G401.6 (cell line): ENCODE measurements around the gene PRSS38.

Source experiments
- FAIRE-seq: peaks from 2 replicates; lab custom pipeline; 2012; peaks lifted over from hg19 to GRCh38; lab: Jason Lieb, UNC

Gene PRSS38

GRCh38 chr1:227886993-227887696 lies 71.7 kb downstream of the PRSS38 start:
- no peak for FAIRE-seq

GRCh38 chr1:227887697-227888403 lies 72.4 kb downstream of the PRSS38 start:
- no peak for FAIRE-seq

DNA sequence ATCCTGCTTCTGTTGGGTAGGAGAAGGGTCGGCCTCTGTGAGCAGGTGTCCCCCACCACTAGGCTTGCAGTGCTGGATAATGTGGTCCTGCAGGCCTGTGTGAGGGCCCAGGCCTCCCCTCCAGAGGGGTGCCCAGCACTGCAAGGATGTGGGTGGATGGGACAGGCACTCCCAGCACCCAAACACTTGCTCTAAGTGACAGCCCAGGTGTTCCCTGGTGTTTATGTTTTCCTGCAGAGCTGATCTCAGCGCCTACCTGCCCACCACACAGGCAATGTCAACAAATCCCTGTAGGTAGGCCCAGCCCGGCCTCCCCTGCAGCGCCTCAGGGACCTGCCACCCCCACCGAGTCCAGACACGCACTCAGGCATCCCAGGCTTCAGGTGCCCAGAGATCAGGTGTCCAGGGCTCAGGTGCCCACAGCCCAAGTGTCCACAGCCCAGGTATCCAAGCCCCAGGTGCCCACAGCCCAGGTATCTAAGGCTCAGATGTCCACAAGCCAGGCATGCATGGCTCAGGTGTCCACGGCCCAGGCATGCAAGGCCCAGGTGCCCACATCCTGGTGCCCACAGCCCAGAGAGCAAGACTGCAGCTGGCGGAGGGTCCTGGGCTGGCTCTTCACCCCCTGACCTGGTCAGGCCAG lies 73.0 kb downstream of the PRSS38 start:
- FAIRE-seq = no peak

DNA sequence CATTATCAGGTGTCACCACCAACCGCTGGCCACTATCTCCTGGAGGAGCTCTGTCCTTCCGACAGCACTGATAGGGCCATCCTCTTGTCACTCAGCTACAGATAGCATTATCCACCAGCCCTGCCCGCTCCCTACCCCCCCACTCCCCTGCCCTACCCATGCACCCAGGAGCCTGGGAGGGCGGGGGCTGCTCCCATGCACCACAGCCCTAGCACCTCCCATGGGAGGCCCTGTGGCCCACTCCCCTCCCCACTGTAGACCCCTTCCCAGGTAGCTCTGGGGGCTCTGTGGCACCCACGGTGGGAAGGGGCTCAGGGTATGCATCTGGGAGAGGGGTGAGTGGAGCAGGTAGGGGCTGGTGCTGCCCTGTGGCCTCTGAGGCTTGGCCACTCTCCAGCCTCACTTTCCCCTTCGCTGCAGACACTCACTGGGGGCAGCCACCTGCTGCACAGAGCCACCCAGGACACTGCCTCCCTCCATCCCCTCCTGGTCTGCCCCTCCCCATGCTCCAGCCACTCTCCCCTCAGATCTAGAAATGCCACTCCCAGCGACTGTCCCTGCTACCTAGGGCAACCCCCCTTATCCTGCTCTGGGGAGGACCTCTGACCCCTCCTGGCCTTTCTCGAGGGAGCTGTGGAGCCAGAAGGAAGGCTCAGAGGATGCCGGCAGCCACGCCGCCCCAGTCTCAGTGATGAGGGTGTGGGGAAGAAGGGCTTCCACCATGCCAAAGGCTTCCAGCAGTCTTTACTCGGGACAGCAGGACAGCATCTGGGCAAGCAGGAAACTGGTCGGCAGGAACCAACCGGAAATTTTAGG lies 73.8 kb downstream of the PRSS38 start:
- FAIRE-seq = no peak

GRCh38 chr1:227889863-227890405 lies 74.5 kb downstream of the PRSS38 start:
- FAIRE-seq = no peak

DNA sequence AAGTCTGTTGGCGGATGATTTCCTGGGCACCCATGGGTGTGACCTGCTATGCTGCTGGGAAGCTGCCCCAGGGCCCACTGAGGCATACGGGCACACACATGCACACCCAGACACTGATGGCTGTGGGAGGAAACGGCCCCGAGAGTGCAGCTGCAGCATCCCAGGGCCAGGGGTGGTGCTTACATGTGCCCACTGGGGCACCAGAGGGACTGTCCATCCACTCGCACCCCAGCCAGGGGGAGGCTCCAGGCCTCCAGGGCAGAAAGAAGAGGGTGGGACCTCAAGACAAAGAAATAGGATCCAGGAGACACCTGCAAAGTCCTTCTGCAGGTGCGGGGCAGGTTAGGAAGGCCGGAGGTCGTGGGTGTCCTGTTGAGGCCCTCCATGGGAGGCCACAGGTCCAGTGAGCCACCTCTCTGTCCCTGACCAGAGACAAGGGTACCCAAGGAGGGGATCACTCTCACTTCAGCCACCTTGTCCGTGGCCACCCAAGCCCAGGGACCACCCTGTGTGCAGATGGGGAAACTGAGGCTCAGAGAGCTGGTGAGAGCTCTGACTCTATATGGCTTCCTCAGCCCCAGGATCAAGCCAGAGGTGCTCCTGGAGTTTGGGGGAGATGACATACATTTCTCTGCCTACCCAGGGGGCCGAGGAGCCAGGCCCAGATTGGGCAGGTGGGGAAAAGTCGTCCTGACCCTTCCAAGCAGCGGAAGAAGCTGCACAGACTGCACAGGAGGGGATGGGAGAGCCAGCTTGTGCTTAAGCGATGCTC lies 75.2 kb downstream of the PRSS38 start:
- no peak for FAIRE-seq

DNA sequence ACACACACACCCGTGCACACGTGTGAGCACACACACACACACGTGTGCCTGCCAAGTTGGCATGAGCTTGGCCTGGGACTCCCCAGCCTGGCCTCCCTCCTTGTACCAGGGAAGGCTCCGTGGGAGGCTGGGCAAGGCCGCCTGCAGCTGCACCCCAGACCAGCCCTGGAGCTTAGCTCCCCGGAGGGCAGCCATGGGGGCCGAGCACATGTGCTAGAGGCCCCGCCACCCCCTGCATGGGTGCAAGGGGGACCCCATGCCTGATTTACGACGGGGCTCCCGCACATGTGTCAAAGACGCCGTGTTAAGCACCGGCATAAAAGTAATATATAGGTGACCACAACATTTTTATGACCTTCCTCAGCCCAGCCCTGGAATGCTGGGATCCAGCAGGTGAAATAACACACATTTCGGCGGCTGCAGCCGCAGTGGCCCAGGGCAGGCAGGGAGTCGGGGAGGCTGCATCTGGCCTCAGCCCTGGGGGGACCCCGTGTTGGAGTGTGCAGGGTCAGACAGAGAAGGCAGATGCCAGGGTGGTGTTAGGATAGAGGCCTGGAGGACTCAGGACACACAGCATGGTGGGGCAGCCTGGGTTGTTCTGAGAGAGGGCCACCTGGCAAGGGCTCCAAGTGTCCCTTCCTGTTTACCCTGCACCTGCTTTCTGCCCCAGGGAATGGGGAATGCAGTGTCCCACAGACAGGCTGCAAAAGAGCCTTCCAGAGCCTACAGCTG lies 75.9 kb downstream of the PRSS38 start:
- no peak for FAIRE-seq

GRCh38 chr1:227891955-227892488 lies 76.5 kb downstream of the PRSS38 start:
- no peak for FAIRE-seq

DNA sequence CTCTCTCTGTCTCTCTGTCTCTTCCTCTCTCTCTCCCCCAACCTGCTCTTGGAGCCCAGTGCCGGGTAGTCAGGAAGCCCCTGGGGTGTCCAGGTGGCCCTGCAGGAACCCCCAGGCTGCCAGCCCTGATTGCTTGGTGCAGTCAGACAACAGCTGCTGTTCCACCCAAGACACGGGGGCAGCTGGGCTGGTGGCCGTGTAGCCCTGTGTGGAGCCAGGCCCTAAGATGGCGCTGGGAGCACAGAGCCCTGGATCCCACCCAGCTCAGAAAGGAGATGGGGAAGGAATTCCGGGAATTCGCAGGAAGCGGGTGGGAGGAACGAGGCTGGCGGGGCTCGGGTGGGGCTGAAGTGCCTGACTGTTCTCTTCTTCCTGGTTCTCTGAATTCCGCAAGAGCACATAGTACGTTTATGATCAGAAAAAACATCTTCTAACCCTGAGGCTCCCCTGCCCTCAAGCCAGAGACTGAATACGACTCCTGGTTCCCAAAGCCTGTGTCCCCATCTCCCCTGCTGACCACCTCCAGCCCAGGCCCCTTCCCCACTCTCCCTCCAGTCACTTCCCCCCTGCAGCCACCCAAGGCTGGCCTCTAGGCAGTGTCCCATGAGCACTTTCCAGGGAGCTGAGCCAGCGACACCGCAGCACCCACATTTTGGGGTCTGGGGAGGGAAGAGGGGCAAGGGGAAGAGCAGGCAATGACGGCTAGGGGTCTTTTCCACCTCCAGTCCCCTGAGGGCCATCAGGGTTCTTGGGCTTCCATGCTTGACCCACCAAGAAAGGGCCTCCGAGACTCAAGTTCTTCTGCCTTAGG lies 77.2 kb downstream of the PRSS38 start:
- no peak for FAIRE-seq

GRCh38 chr1:227893300-227893948 lies 77.9 kb downstream of the PRSS38 start:
- no peak for FAIRE-seq

GRCh38 chr1:227893949-227894721 lies 78.7 kb downstream of the PRSS38 start:
- no peak for FAIRE-seq

DNA sequence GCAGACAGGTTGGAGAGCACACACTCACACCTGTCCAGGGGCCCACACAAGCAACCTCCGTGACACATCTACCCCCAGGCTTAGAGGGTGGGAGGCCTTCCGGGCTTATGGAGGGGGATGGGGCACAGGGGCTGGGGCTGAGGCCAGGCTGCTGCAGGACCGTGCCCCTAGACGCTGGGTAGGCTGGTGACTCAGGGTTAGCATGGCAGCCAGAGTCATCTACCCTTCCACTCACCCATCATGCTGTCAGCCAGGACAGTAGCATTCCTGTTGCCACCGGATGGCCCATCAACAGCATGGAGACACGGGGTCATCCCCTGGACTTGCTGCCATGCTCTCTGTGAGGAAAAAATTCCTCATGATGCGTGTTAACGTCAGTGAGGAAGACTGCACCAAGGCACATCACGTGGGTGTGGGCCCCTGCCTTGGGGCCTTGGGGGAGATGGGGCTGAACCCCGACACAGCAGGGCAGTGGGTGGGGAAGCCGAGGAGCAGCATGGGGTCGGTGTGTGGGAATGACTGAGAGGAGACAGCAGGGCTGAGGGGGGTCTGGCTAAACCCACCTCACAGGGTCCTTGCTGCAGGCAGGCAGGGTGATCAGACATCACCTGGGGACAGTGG lies 79.5 kb downstream of the PRSS38 start:
- FAIRE-seq = no peak
